WTC11 (cell line): ENCODE measurements around the gene MBD3L4. TPM values are rescaled to one million over a fixed set of nuclear protein-coding genes. Genes with fewer than 3 reads are reported as not detected.

Experiments
- ATAC-seq: fragments of 200-7000 bp; cut with Tn5 transposase; 2 replicates; pipeline ENCODE4 v1.10.0; 2021; ENCODE audit warnings: mild to moderate bottlenecking, moderate library complexity
- CTCF ChIA-PET: fragments of 300-600 bp; sonication (Branson Sonifier 250); formaldehyde crosslinking; loops from one replicate; lab custom pipeline; 2021; ENCODE audit warnings: antibody characterized with exemption; lab: Charles Lee
- POLR2A ChIA-PET: fragments of 350-600 bp; sonication (Branson Sonifier 250); formaldehyde crosslinking; loops from one replicate; lab custom pipeline; 2021; ENCODE audit warnings: antibody characterized with exemption; lab: Charles Lee
- DNase-seq: peaks from one replicate; pipeline ENCODE4 v3.0.0; 2021; ENCODE audit warnings: low spot score
- H3K27ac Mint-ChIP-seq: 2 replicates; pipeline ENCODE4 v1.8.0; 2021; ENCODE audit warnings: mixed read lengths
- H3K27me3 Mint-ChIP-seq: 2 replicates; pipeline ENCODE4 v1.8.0; 2021; ENCODE audit warnings: low read depth, mild to moderate bottlenecking, moderate library complexity, mixed read lengths
- H3K36me3 Mint-ChIP-seq: 2 replicates; pipeline ENCODE4 v1.8.0; 2021; ENCODE audit warnings: mixed read lengths
- H3K4me1 Mint-ChIP-seq: 2 replicates; pipeline ENCODE4 v1.8.0; 2022; ENCODE audit warnings: mixed read lengths
- H3K4me3 Mint-ChIP-seq: 2 replicates; pipeline ENCODE4 v1.8.0; 2021; ENCODE audit warnings: mild to moderate bottlenecking, moderate library complexity, mixed read lengths
- H3K9me3 Mint-ChIP-seq: 2 replicates; pipeline ENCODE4 v1.8.0; 2021; ENCODE audit warnings: mixed read lengths
- EMX1 ChIP-seq: fragments of 250-450 bp; sonication (Bioruptor Pico); IDR thresholded peaks from 2 replicates; pipeline ENCODE4 v1.8.0; 2021; ENCODE audit warnings: mild to moderate bottlenecking
- FOXK1 ChIP-seq: sonication (generic); formaldehyde crosslinking; IDR thresholded peaks from 2 replicates; pipeline ENCODE4 v1.8.0; 2022; ENCODE audit warnings: mild to moderate bottlenecking, moderate library complexity, missing genetic modification reagents
- IRF2 ChIP-seq: sonication (generic); formaldehyde crosslinking; IDR thresholded peaks from 2 replicates; pipeline ENCODE4 v1.8.0; 2022; ENCODE audit warnings: low read depth, missing genetic modification reagents, borderline replicate concordance
- JAZF1 ChIP-seq: fragments of 250-450 bp; sonication (Bioruptor Pico); IDR thresholded peaks from 2 replicates; pipeline ENCODE4 v1.9.0; 2021; ENCODE audit warnings: moderate library complexity, mild to moderate bottlenecking, inconsistent platforms
- NFE2L1 ChIP-seq: sonication (generic); formaldehyde crosslinking; IDR thresholded peaks from 2 replicates; pipeline ENCODE4 v1.8.1; 2023; ENCODE audit warnings: missing genetic modification reagents
- TEAD1 ChIP-seq: sonication (generic); formaldehyde crosslinking; IDR thresholded peaks from 2 replicates; pipeline ENCODE4 v1.8.0; 2022; ENCODE audit warnings: mild to moderate bottlenecking, missing genetic modification reagents
- ZNF396 ChIP-seq: fragments of 250-450 bp; sonication (Bioruptor Pico); IDR thresholded peaks from 2 replicates; pipeline ENCODE4 v1.8.0; 2021; ENCODE audit warnings: mild to moderate bottlenecking, moderate library complexity, borderline replicate concordance
- ZNF416 ChIP-seq: fragments of 250-450 bp; sonication (Bioruptor Pico); IDR thresholded peaks from 2 replicates; pipeline ENCODE4 v1.9.0; 2021; ENCODE audit warnings: mild to moderate bottlenecking, inconsistent platforms
- total RNA-seq: library from RNA; stranded (reverse); gene quantifications from 3 replicates; pipeline ENCODE4 v1.2.3, GENCODE V29; 2021
- TF ChIP-seq, protein P1 (sequence below): fragments of 250-450 bp; sonication (Bioruptor Pico); IDR thresholded peaks from 2 replicates; pipeline ENCODE4 v1.9.0; 2021; ENCODE audit warnings: moderate library complexity, mild to moderate bottlenecking, inconsistent platforms, borderline replicate concordance
- TF ChIP-seq, protein P2 (sequence below): sonication (generic); formaldehyde crosslinking; IDR thresholded peaks from 2 replicates; pipeline ENCODE4 v1.8.0; 2022; ENCODE audit warnings: missing genetic modification reagents
- TF ChIP-seq, protein P3 (sequence below): sonication (generic); formaldehyde crosslinking; IDR thresholded peaks from 2 replicates; pipeline ENCODE4 v1.8.0; 2023; ENCODE audit warnings: missing genetic modification reagents
- TF ChIP-seq, protein P4 (sequence below): sonication (generic); formaldehyde crosslinking; IDR thresholded peaks from 2 replicates; pipeline ENCODE4 v1.8.1; 2023; ENCODE audit warnings: mild to moderate bottlenecking, missing genetic modification reagents, borderline replicate concordance
- TF ChIP-seq, protein P5 (sequence below): sonication (generic); formaldehyde crosslinking; IDR thresholded peaks from 2 replicates; pipeline ENCODE4 v1.8.1; 2023; ENCODE audit warnings: mild to moderate bottlenecking, missing genetic modification reagents

Gene MBD3L4
- total RNA-seq, 1 experiment from 2014 or later: not detected

DNA sequence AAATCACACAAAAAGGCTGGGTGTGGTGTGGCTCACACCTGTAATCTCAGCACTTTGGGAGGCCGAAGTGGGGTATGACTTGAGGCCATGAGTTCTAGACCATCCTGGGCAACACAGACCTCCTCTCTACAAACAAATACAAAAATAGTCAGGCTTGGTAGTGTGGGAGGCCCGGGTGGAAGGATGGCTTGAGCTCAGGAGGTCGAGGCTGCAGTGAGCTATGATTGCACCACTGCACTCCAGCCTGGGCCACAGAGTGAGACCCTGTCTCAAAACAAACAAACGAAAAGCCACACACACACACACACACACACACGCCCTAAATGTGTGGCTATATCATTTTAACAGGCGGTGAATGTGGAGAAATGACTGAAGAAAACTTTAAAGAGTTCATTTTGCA is 28.6 kb upstream of the MBD3L4 start (continued):
- TF ChIP-seq, protein P1, sequence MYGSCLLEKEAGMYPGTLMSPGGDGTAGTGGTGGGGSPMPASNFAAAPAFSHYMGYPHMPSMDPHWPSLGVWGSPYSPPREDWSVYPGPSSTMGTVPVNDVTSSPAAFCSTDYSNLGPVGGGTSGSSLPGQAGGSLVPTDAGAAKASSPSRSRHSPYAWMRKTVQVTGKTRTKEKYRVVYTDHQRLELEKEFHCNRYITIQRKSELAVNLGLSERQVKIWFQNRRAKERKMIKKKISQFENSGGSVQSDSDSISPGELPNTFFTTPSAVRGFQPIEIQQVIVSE (CRISPR knock-in tag): no peak
- TF ChIP-seq TEAD1 (CRISPR knock-in tag) (no peak), EMX1 (CRISPR knock-in tag) (no peak), FOXK1 (CRISPR knock-in tag) (no peak), IRF2 (CRISPR knock-in tag) (no peak), JAZF1 (no peak), ZNF416 (CRISPR knock-in tag) (no peak)
- TF ChIP-seq, protein P2, sequence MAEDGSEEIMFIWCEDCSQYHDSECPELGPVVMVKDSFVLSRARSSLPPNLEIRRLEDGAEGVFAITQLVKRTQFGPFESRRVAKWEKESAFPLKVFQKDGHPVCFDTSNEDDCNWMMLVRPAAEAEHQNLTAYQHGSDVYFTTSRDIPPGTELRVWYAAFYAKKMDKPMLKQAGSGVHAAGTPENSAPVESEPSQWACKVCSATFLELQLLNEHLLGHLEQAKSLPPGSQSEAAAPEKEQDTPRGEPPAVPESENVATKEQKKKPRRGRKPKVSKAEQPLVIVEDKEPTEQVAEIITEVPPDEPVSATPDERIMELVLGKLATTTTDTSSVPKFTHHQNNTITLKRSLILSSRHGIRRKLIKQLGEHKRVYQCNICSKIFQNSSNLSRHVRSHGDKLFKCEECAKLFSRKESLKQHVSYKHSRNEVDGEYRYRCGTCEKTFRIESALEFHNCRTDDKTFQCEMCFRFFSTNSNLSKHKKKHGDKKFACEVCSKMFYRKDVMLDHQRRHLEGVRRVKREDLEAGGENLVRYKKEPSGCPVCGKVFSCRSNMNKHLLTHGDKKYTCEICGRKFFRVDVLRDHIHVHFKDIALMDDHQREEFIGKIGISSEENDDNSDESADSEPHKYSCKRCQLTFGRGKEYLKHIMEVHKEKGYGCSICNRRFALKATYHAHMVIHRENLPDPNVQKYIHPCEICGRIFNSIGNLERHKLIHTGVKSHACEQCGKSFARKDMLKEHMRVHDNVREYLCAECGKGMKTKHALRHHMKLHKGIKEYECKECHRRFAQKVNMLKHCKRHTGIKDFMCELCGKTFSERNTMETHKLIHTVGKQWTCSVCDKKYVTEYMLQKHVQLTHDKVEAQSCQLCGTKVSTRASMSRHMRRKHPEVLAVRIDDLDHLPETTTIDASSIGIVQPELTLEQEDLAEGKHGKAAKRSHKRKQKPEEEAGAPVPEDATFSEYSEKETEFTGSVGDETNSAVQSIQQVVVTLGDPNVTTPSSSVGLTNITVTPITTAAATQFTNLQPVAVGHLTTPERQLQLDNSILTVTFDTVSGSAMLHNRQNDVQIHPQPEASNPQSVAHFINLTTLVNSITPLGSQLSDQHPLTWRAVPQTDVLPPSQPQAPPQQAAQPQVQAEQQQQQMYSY (CRISPR knock-in tag): no peak
- TF ChIP-seq, protein P3, sequence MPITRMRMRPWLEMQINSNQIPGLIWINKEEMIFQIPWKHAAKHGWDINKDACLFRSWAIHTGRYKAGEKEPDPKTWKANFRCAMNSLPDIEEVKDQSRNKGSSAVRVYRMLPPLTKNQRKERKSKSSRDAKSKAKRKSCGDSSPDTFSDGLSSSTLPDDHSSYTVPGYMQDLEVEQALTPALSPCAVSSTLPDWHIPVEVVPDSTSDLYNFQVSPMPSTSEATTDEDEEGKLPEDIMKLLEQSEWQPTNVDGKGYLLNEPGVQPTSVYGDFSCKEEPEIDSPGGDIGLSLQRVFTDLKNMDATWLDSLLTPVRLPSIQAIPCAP (CRISPR knock-in tag): no peak

DNA sequence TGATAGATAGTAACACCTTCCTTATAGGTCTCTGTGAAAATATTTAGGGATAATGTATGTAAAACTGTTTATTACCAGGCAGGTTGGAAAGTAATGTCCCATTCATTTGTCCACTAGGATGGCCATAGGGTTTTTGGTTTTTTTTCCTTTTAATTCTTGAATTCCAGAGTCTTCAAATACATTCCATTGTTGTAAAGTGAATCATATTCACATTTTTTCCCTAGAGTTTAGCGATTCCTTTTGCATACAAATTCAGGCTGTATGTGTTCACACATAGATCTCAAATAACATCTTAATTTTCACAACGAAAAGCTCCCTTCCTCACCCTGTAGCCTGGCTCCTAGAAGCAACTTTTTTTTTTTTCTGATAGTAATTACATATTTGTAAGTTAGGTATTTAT is 27.7 kb upstream of the MBD3L4 start:
- ChIA-PET POLR2A (no interaction called here), CTCF (interaction anchor here (0.6 to 0.8 kb wide), 2 partner anchors 55 to 340 kb away, joined by 3 read pairs; no protein-coding TSS in a partner anchor)
- DNase-seq (no peak), ATAC-seq (no peak)
- H3K36me3 Mint-ChIP-seq: peaks cover 21% of the 10 kb centered on the region
- H3K9me3 Mint-ChIP-seq: peaks cover 45% of the 10 kb centered on the region
- no peaks in the 10 kb centered on the region for H3K4me1 Mint-ChIP-seq
- TF ChIP-seq ZNF396 (CRISPR knock-in tag) (no peak), NFE2L1 (CRISPR knock-in tag) (no peak)
- TF ChIP-seq, protein P4, sequence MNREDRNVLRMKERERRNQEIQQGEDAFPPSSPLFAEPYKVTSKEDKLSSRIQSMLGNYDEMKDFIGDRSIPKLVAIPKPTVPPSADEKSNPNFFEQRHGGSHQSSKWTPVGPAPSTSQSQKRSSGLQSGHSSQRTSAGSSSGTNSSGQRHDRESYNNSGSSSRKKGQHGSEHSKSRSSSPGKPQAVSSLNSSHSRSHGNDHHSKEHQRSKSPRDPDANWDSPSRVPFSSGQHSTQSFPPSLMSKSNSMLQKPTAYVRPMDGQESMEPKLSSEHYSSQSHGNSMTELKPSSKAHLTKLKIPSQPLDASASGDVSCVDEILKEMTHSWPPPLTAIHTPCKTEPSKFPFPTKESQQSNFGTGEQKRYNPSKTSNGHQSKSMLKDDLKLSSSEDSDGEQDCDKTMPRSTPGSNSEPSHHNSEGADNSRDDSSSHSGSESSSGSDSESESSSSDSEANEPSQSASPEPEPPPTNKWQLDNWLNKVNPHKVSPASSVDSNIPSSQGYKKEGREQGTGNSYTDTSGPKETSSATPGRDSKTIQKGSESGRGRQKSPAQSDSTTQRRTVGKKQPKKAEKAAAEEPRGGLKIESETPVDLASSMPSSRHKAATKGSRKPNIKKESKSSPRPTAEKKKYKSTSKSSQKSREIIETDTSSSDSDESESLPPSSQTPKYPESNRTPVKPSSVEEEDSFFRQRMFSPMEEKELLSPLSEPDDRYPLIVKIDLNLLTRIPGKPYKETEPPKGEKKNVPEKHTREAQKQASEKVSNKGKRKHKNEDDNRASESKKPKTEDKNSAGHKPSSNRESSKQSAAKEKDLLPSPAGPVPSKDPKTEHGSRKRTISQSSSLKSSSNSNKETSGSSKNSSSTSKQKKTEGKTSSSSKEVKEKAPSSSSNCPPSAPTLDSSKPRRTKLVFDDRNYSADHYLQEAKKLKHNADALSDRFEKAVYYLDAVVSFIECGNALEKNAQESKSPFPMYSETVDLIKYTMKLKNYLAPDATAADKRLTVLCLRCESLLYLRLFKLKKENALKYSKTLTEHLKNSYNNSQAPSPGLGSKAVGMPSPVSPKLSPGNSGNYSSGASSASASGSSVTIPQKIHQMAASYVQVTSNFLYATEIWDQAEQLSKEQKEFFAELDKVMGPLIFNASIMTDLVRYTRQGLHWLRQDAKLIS (CRISPR knock-in tag): no peak
- TF ChIP-seq, protein P3 (CRISPR knock-in tag): no peak
- TF ChIP-seq, protein P5, sequence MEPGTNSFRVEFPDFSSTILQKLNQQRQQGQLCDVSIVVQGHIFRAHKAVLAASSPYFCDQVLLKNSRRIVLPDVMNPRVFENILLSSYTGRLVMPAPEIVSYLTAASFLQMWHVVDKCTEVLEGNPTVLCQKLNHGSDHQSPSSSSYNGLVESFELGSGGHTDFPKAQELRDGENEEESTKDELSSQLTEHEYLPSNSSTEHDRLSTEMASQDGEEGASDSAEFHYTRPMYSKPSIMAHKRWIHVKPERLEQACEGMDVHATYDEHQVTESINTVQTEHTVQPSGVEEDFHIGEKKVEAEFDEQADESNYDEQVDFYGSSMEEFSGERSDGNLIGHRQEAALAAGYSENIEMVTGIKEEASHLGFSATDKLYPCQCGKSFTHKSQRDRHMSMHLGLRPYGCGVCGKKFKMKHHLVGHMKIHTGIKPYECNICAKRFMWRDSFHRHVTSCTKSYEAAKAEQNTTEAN (CRISPR knock-in tag): no peak
- no peaks in the 10 kb centered on the region for H3K27me3 Mint-ChIP-seq
- H3K4me3 Mint-ChIP-seq: no peak overlapping the region
- no peak overlapping the region for H3K27ac Mint-ChIP-seq
